Ovary (tissue), 3 donors: ENCODE data around the gene RCAN3.

ENCODE experiments used
- EP300 ChIP-seq: sonication (generic); formaldehyde crosslinking; IDR thresholded peaks from one replicate; pipeline ENCODE4 v1.6.1; 2017; ENCODE audit warnings: antibody characterized with exemption
- POLR2A ChIP-seq: fragments of 450-650 bp; IDR thresholded peaks from one replicate; pipeline ENCODE4 v1.6.1; 2017; ENCODE audit warnings: antibody characterized with exemption, mild to moderate bottlenecking, moderate library complexity
- TF ChIP-seq, protein P1 (sequence below), 3 donors: fragments of 450-650 bp in 2 of 3; fragments of 200-600 bp in 1 of 3; IDR thresholded peaks; one replicate each; pipeline versions ENCODE4 v1.5.1 to v1.8.0; 2016 to 2022; ENCODE audit warnings: antibody characterized with exemption in 3 of 3, mild to moderate bottlenecking in 1 of 3
- donor health status: DM: no; HTN: no; CAD: no.

DNA sequence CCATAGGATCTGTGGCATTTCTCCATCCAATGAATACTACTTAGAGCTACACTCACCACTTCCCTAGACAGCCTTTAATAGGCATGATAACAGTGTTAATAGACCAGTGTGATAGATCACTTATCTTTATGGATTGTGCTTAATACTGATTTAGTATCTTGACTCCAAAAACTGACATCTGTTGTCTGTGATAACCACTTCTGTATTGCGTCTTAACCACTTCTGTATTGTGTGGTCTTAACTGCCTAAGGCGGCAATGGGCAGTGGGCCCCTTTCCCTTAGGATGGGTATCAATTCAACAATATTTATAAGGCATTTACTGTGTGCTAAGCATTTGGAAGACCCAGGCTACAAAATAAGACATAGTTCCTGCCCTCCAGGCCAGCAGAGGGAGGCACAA lies 32.0 kb upstream of the RCAN3 start:
- TF ChIP-seq, protein P1, sequence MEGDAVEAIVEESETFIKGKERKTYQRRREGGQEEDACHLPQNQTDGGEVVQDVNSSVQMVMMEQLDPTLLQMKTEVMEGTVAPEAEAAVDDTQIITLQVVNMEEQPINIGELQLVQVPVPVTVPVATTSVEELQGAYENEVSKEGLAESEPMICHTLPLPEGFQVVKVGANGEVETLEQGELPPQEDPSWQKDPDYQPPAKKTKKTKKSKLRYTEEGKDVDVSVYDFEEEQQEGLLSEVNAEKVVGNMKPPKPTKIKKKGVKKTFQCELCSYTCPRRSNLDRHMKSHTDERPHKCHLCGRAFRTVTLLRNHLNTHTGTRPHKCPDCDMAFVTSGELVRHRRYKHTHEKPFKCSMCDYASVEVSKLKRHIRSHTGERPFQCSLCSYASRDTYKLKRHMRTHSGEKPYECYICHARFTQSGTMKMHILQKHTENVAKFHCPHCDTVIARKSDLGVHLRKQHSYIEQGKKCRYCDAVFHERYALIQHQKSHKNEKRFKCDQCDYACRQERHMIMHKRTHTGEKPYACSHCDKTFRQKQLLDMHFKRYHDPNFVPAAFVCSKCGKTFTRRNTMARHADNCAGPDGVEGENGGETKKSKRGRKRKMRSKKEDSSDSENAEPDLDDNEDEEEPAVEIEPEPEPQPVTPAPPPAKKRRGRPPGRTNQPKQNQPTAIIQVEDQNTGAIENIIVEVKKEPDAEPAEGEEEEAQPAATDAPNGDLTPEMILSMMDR (IDR thresholded peaks at IDR 0.05) = no peak
- TF ChIP-seq POLR2A (no peak), EP300 (no peak)
